Transverse colon (tissue), 3 donors: Measurements from ENCODE around the gene MBNL2.

ENCODE experiments used
- EP300 ChIP-seq: sonication (generic); formaldehyde crosslinking; IDR thresholded peaks from one replicate; pipeline ENCODE4 v1.6.1; 2017; ENCODE audit warnings: antibody characterized with exemption, low read depth
- TF ChIP-seq, protein P1 (sequence below), 5 experiments: fragments of 200-600 bp in 3 of 5; fragments of 450-650 bp in 2 of 5; sonication (generic) in 3 of 5; IDR thresholded peaks; 1 replicate in 2 of 5; 2 replicates in 3 of 5; pipeline ENCODE4 v1.5.1; 2016 to 2017; ENCODE audit warnings: antibody characterized with exemption in 5 of 5, inconsistent platforms in 3 of 5, mild to moderate bottlenecking in 2 of 5, moderate library complexity in 1 of 5

DNA sequence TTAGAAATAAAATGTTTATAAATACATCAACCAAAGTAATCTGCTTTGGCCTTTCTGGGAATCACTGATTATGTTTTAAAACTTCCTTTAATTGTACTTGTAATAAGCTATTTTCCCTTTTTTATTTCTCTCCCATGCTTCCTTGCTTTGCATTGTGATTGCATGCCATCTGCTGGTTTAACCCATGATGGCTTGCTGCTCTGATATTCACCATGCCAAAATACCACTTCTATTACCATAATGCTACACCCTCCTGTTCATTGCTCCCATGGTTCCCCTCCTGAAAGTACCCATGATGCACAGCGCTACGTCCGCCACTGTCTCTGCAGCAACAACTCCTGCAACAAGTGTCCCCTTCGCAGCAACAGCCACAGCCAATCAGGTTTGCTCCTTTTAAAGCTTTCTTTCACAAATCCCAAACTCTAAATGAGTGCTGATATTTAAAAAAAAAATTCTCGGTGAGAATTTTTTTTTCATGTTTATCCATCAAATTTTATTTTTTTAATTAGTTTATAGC is 144.1 kb downstream of the MBNL2 start:
- TF ChIP-seq EP300: no peak
- TF ChIP-seq, protein P1, sequence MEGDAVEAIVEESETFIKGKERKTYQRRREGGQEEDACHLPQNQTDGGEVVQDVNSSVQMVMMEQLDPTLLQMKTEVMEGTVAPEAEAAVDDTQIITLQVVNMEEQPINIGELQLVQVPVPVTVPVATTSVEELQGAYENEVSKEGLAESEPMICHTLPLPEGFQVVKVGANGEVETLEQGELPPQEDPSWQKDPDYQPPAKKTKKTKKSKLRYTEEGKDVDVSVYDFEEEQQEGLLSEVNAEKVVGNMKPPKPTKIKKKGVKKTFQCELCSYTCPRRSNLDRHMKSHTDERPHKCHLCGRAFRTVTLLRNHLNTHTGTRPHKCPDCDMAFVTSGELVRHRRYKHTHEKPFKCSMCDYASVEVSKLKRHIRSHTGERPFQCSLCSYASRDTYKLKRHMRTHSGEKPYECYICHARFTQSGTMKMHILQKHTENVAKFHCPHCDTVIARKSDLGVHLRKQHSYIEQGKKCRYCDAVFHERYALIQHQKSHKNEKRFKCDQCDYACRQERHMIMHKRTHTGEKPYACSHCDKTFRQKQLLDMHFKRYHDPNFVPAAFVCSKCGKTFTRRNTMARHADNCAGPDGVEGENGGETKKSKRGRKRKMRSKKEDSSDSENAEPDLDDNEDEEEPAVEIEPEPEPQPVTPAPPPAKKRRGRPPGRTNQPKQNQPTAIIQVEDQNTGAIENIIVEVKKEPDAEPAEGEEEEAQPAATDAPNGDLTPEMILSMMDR (IDR thresholded peaks at IDR 0.05): no peak
